Measurements from ENCODE around the gene CTBP2. TPM values are rescaled to one million over a fixed set of nuclear protein-coding genes. Genes with fewer than 3 reads are reported as not detected.
A peak's percentile ranks its signal among the peaks of the same experiment; 100 is the strongest.

Gene CTBP2
- total RNA-seq, 1 experiment from 2014 or later, result 75.4 TPM

GRCh38 chr10:125033146-125033924 lies 127.0 kb downstream of the CTBP2 start:
- peaks cover 6% of the 10 kb centered on the region; the same call in 1 of the 2 replicates for H3K36me3 ChIP-seq
- no peaks in the 10 kb centered on the region for H3K9me3 ChIP-seq (replicated peaks)
- H3K4me1 ChIP-seq (replicated peaks), result peaks cover 57% of the 10 kb centered on the region
- no peaks in the 10 kb centered on the region for H3K27me3 ChIP-seq (replicated peaks)
- H3K4me3 ChIP-seq, result no peak overlapping the region
- no peak overlapping the region for H3K27ac ChIP-seq
- no peak for DNase-seq (ENCODE audit: low read depth in 1 of 2, low spot score in 2 of 2)

DNA sequence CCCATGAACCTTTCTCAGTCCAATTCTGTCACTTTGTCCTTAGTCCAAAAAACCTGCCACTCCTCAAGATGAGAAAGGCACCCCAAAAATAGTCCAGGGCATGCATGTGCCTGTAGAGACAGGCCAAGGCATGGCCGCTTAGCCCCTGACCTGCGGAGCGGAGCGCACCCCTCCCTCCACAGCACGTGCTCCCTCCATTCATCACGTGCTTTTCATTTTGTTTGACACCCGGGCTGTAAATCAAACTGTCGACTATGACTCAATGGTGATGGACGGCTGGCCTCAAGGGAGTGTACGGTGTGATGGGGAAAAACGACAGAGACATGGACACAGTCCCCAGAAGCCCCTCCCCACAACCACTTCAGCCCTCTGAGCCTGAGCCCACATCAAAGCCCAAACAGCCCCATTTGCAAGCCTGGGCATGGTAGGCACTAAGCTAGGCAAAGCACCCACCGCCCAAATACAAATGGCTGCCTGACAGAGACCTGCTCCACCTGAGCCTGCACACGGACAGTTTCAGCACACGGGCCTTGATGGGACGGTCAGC lies 127.8 kb downstream of the CTBP2 start:
- H3K27me3 ChIP-seq (replicated peaks), result no peaks in the 10 kb centered on the region
- peaks cover 6% of the 10 kb centered on the region for H3K36me3 ChIP-seq
- H3K4me3 ChIP-seq, result no peak overlapping the region
- no peak overlapping the region for H3K27ac ChIP-seq
- no peak for DNase-seq (ENCODE audit: low read depth in 1 of 2, low spot score in 2 of 2)
- H3K9me3 ChIP-seq (replicated peaks), result no peaks in the 10 kb centered on the region
- peaks cover 52% of the 10 kb centered on the region for H3K4me1 ChIP-seq (replicated peaks)

DNA sequence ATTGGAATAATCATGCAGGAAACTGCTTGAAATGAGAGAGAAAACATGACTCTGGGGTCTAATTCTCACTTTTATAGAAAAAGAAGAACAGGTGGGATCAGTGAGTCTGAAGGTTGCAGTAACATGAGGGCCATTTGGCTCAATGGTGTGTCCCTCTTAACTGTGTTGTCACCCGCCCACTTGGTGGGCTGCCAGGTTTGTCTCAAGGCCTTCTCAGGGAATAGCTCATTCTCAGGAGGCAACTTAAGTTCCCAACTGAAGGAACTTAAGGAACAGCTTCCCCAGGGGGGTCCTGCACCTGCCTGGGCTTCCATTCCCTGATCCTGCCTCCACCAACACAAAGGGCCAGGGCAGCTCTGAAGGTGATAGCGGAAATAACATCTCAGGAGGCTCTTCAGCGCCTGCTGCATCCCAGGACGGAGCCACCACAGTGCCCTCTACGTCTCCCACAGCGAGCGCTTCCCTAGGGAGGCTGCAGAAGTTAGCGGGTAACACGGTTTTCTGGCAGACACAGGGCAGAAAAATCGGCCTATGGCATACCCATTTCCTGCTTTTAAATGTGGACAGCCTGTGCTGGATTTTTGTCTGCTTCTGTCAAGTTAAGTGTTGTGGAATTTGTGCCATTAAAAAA lies 129.7 kb downstream of the CTBP2 start:
- no peak for DNase-seq (ENCODE audit: low read depth in 1 of 2, low spot score in 2 of 2)
- Histone ChIP-seq H3K9me3 (replicated peaks) (no peaks in the 10 kb centered on the region), H3K27ac (no peak overlapping the region), H3K27me3 (replicated peaks) (no peaks in the 10 kb centered on the region), H3K4me1 (replicated peaks) (peaks cover 36% of the 10 kb centered on the region), H3K36me3 (peaks cover 24% of the 10 kb centered on the region), H3K4me3 (no peak overlapping the region)

- Histone ChIP-seq H3K27me3 (replicated peaks) (no peaks in the 10 kb centered on the region), H3K4me3 (no peak overlapping the region), H3K9me3 (replicated peaks) (no peaks in the 10 kb centered on the region), H3K4me1 (replicated peaks) (peaks cover 36% of the 10 kb centered on the region), H3K27ac (no peak overlapping the region), H3K36me3 (peaks cover 31% of the 10 kb centered on the region)
- DNase-seq (ENCODE audit: low read depth in 1 of 2, low spot score in 2 of 2), result peak in 1 of 2 experiments; percentile 42
These were observed 130.7 kb downstream of the CTBP2 start for GRCh38 chr10:125029584-125030242.

DNA sequence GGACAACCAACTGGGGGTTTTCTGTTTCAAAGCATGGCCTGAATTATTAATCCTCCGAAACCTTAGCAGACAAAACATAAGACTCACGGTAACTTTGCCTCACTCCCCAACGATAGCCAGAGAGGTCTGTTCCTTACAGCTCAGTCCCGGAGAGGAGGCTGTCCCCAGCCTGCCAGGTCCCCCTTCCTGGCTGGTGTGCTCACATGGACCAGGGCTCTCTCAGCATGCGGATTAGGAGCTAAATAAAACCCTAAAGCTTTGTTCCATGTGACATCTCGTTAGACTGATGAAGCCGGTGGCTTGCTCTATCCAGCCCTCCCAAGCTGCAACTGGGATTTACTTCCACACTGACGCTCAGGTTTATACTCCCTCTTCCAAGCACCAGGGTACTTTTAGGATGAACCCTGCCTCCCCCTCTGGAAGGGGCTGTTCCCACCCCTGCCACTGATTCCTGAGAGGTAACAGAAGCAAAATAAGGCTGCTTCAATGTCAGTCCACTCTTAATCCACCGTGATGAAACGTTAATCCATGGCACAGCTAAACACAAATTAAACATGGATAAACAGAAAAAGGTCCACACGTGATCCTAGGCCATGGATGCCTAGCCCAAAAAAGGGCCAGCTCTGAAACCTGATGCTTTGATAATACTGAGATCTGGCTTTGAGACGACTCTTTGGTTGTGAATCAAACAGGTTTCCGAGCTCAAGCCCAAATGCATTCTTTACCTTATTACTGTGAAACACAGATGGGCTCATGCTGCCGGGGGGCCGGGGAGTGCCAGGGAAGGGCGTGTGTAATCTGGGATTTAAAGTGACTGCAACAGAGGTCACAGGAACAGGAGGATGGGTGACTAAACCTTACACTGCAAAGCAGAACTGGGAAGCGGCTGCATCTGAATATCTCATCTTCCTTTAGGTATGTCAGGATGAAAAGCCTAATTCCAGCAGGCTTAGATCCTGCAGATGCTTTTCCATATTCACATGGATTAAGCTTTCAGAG lies 132.2 kb downstream of the CTBP2 start:
- H3K27me3 ChIP-seq (replicated peaks), result no peaks in the 10 kb centered on the region
- H3K36me3 ChIP-seq, result peaks cover 44% of the 10 kb centered on the region
- H3K27ac ChIP-seq, result no peak overlapping the region
- no peak for DNase-seq (ENCODE audit: low read depth in 1 of 2, low spot score in 2 of 2)
- no peak overlapping the region for H3K4me3 ChIP-seq
- H3K4me1 ChIP-seq (replicated peaks), result peaks cover 24% of the 10 kb centered on the region
- H3K9me3 ChIP-seq (replicated peaks), result no peaks in the 10 kb centered on the region

DNA sequence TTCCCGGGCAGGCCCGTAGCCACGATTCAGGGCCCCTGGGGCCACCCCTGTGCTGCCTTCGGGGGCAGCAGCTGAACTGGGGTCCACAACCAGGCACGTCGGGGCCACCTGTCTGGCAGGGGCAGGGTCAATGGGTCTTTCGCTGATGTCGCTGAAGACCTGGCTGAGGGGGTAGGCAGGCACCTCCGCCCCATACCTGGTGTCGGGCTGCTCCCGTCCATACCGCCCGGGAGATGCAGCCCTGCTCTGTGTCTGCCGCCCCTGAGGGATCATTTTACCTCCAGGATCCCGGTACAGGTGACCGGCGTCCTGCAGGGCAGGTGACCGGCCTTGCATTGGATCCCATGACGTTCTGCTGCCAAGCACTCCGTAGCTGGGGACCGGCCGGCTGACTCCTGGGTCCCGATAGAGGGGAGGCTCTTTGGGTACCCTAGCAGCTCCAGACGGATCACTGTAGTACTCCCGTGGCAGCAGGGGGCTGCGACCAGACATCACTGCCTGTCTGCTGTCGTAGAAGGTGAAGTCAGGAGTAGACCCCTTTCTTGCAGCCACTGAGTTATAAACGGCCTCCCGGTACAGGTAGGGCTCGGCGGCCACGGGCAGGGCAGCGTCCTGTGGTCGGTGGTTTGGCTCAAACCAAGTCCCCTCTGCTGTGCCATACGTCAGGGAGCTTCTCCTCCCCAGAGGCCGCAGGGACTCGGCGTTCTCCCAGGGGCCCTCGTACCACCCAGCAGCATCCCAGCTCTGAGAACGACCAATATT lies 133.2 kb downstream of the CTBP2 start:
- Histone ChIP-seq H3K9me3 (replicated peaks) (no peaks in the 10 kb centered on the region), H3K4me1 (replicated peaks) (peaks cover 24% of the 10 kb centered on the region), H3K27ac (no peak overlapping the region), H3K4me3 (no peak overlapping the region), H3K27me3 (replicated peaks) (no peaks in the 10 kb centered on the region), H3K36me3 (peaks cover 43% of the 10 kb centered on the region)
- no peak for DNase-seq (ENCODE audit: low read depth in 1 of 2, low spot score in 2 of 2)

DNA sequence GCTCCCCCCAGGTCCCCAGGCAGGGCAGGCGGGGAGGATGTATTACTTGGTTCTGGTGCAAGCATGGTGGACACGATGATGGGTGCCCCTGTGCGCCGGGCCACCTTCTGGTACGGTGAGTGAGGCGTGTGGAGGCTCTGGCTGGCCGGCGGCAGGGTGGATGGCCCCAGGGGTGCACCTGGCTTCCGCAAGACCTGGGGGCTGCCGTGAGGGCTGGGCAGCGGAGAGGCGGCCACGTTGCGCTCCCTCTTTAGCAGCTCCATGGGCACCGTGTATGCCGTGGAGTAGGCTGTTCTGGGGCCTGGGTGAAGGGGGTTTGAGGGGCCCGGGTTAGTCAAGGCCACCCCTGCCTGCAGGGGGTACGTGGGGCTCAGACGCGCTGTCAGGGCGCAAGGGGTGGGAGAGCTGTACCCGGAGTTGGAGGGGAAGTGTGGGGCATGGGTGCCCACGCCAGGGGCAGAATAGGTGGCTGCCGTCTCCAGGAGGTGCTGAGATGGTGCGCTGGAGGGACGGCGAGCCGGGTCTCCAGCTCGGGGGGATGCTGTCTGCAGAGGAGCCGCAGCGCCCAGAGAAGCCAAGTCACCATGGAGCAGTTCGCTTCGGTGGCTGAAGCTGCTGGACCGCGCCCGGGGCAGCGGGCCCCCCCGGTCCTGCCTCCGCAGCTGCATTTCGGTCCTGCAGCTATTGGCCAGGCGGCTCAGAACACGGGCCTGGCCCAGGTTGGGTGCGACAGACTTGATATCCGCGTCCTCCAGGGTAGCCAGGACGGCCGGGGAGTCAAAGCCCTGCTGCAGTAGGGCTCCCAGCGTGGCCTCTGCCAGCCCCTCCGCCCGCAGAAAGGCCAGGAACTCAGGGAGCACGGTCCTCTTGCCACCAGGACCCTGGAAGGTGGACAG lies 134.1 kb downstream of the CTBP2 start:
- Histone ChIP-seq H3K36me3 (peaks cover 44% of the 10 kb centered on the region), H3K9me3 (replicated peaks) (no peaks in the 10 kb centered on the region), H3K27me3 (replicated peaks) (no peaks in the 10 kb centered on the region), H3K27ac (no peak overlapping the region), H3K4me1 (replicated peaks) (peaks cover 24% of the 10 kb centered on the region), H3K4me3 (no peak overlapping the region)
- no peak for DNase-seq (ENCODE audit: low read depth in 1 of 2, low spot score in 2 of 2)

DNA sequence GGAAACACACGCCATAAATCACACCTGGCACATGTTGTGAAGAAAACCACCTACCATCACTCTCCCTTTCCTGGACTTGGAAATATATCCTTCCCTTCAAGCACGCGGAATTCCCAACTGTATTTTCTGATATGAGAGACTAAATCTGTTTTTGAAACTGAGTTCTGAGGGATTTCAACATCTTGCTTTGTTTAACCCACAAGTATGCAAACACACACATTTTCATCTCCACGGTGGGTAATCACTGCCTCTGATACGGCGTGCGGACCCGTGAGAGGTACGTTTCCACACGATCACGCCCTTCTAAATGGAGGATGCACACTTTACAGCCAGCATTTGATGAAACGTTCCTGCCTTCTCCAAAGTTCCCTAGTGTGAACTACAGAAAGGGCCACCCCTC lies 135.0 kb downstream of the CTBP2 start:
- Histone ChIP-seq H3K4me1 (replicated peaks) (peaks cover 24% of the 10 kb centered on the region), H3K27me3 (replicated peaks) (no peaks in the 10 kb centered on the region), H3K4me3 (no peak overlapping the region), H3K27ac (no peak overlapping the region), H3K36me3 (peaks cover 50% of the 10 kb centered on the region), H3K9me3 (replicated peaks) (no peaks in the 10 kb centered on the region)
- no peak for DNase-seq (ENCODE audit: low read depth in 1 of 2, low spot score in 2 of 2)

DNA sequence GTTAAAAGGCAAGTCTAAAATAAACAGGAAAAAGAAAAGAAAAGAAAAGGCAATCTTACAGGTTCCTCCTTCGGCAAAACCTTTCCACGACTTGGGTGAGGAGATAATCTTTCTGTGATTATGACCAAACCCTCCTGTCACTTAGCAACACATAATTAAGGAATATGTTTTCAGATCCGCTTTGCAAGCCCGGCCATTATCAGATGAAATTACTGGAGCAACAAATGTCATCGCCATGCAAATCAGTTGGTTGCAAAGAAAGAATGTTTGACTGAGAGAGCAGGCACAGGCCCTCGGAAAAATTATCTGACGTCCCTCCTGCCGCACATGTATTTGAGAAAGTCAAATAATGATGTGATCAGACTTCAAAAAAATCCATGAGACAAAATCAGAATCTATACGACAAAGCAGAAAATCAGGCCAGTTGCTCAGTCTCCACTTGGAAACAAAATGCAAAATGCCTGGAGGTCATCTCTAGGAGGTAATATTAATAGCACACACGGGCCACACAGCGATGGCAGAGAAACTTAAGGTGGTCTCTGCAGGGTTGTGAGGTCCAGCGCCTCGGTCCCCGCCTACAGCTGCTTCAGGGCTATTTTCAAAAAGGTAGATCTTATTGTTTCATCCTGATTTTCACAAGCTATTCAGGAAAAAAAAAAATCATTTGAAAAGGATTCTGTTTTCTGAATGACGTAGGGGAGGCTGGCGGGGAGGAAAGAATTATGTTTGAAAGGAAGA lies 135.7 kb downstream of the CTBP2 start:
- Histone ChIP-seq H3K4me3 (no peak overlapping the region), H3K36me3 (peaks cover 50% of the 10 kb centered on the region), H3K4me1 (replicated peaks) (peaks cover 19% of the 10 kb centered on the region), H3K27ac (no peak overlapping the region), H3K9me3 (replicated peaks) (no peaks in the 10 kb centered on the region), H3K27me3 (replicated peaks) (no peaks in the 10 kb centered on the region)
- DNase-seq (ENCODE audit: low read depth in 1 of 2, low spot score in 2 of 2), result no peak

DNA sequence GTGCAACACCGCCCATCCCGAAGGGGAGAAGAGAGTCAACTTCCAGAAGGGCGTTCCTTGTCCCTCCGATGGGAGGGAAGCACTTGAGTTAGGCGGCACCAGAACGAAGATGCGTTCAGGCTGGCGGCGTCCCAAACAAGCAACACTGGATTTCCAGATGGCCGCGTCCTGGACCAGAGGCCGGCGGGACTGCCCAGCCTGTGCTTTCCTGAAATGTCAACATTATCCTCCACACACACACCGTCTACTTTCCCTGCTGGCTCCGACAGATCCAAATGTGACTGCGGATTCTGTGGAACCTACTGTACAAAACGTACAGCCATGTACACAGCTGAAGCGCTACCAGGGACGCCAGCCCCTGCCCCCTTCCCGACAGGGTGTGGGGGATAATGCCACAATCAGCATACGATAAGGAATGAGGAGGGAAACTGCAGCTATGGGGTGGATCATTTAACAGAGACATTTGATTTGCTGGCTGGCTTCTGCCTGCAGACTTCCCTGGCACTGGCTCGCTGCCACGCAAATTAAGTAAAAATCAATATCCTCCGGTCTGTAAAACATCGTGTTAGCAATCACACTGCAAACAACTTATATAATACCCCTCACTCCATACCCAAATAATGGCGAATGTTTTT lies 136.4 kb downstream of the CTBP2 start:
- no peak overlapping the region for H3K27ac ChIP-seq
- peaks cover 12% of the 10 kb centered on the region for H3K4me1 ChIP-seq (replicated peaks)

GRCh38 chr10:125023255-125023654 lies 137.1 kb downstream of the CTBP2 start:
- Histone ChIP-seq H3K36me3 (peaks cover 52% of the 10 kb centered on the region), H3K4me3 (no peak overlapping the region), H3K27me3 (replicated peaks) (no peaks in the 10 kb centered on the region), H3K27ac (no peak overlapping the region), H3K4me1 (replicated peaks) (peaks cover 7% of the 10 kb centered on the region), H3K9me3 (replicated peaks) (no peaks in the 10 kb centered on the region)
- DNase-seq (ENCODE audit: low read depth in 1 of 2, low spot score in 2 of 2), result no peak

More for the DNA sequence above, 136.4 kb downstream of the CTBP2 start:
- peaks cover 52% of the 10 kb centered on the region for H3K36me3 ChIP-seq
- no peak for DNase-seq (ENCODE audit: low read depth in 1 of 2, low spot score in 2 of 2)
- no peaks in the 10 kb centered on the region for H3K9me3 ChIP-seq (replicated peaks)
- H3K4me3 ChIP-seq, result no peak overlapping the region
- H3K27me3 ChIP-seq (replicated peaks), result no peaks in the 10 kb centered on the region
